Measurements from ENCODE around the gene ASTN2. TPM values are rescaled to one million over a fixed set of nuclear protein-coding genes. Genes with fewer than 3 reads are reported as not detected.

ASTN2 gene
- total and polyA plus RNA-seq, 9 of the 15 experiments (the other 6 are each of a cell fraction or from before 2014, with no cell fraction given), result 0.56 to 3.5 (median 1.9) TPM

- in situ Hi-C loops (cut with MboI) (no loop called here), intact Hi-C loops (cut with micrococcal nuclease) (no loop called here)
- no peak overlapping the region for H3K4me3 ChIP-seq
- H4K20me1 ChIP-seq (replicated peaks; ENCODE audit: control insufficient read depth, insufficient read depth, low read length), result no peaks in the 10 kb centered on the region
- no peak for TF ChIP-seq TCF7 (IDR thresholded peaks at IDR 0.05; ENCODE audit: borderline replicate concordance)
- TF ChIP-seq NCOR1 (IDR thresholded peaks at IDR 0.05), result no peak
- TF ChIP-seq SFPQ (IDR thresholded peaks at IDR 0.05; ENCODE audit: low read depth, low read length), result no peak
- TF ChIP-seq AFF4 (CRISPR knock-in tag; IDR thresholded peaks at IDR 0.05), result no peak
- TF ChIP-seq NBN (IDR thresholded peaks at IDR 0.05; ENCODE audit: low read depth), result no peak
- TF ChIP-seq ZNF785 (CRISPR knock-in tag; IDR thresholded peaks at IDR 0.05), result no peak
- no peak for TF ChIP-seq ZNF133 (CRISPR knock-in tag; IDR thresholded peaks at IDR 0.05)
- TF ChIP-seq SRSF3 (IDR thresholded peaks at IDR 0.05; ENCODE audit: insufficient read depth, low read length), result no peak
- no peak for TF ChIP-seq NCOA1 (IDR thresholded peaks at IDR 0.05; ENCODE audit: low read depth)
- H3K9me1 ChIP-seq (ENCODE audit: control insufficient read depth, insufficient read depth, low read length), result no peaks in the 10 kb centered on the region
- WGBS (ENCODE audit: insufficient coverage, low coverage, missing lambda C conversion rate), result under 1% methylated on average over 6 of the region's 6 CpGs
- no peak overlapping the region for H2AFZ ChIP-seq (ENCODE audit: low read depth, low read length)
- no peak overlapping the region for H3K4me2 ChIP-seq (ENCODE audit: insufficient read depth, low read length)
- no peaks in the 10 kb centered on the region for H3K79me2 ChIP-seq (ENCODE audit: control insufficient read depth, insufficient read depth, low read length)
- ChIA-PET CTCF (ENCODE audit: low intra/inter-chr PET ratio) (no interaction called here), POLR2A (interaction anchor here (0.6 to 0.7 kb wide), 2 partner anchors 257 to 1857 kb away, joined by 3 read pairs; no protein-coding TSS in a partner anchor)
- H3K9ac ChIP-seq (ENCODE audit: insufficient read depth in 1 of 2, low read depth in 2 of 2, low read length in 2 of 2), result no peak overlapping the region
- H3K27me3 ChIP-seq (ENCODE audit: control insufficient read depth in 2 of 2, insufficient read depth in 2 of 2, low read length in 2 of 2), result no peaks in the 10 kb centered on the region
- H3K9me3 ChIP-seq (replicated peaks; ENCODE audit: control insufficient read depth, insufficient read depth, low read depth, low read length), result no peaks in the 10 kb centered on the region
- no peaks in the 10 kb centered on the region for H3K36me3 ChIP-seq (ENCODE audit: control insufficient read depth, insufficient read depth, low read length)
- no peak overlapping the region for H3K27ac ChIP-seq (ENCODE audit: extremely low read depth, low read depth, low read length)
- no TSS peak for BruUV-seq (replicated peaks)
- FAIRE-seq, result no peak
- H3K4me1 ChIP-seq (replicated peaks in 1 of 2; ENCODE audit: control insufficient read depth in 2 of 2, insufficient read depth in 2 of 2, low read length in 2 of 2), result no peaks in the 10 kb centered on the region
- no peak for DNase-seq (ENCODE audit: extremely low read depth in 1 of 4, low spot score in 3 of 4)
- ATAC-seq, result no peak
Observed at GRCh38 chr9:117088786-117089185, 326.1 kb downstream of the ASTN2 start.

Data from K562 (cell line).